HG03469 (cell line): Measurements from ENCODE around the gene GNAS-AS1.

ENCODE experiments used
- ATAC-seq: cut with Tn5 transposase; IDR thresholded peaks from one replicate; pipeline ENCODE4 v1.9.1; 2021; ENCODE audit warnings: mild to moderate bottlenecking, moderate library complexity, moderate number of reproducible peaks; ENCODE audit not compliant: unreplicated experiment

GNAS-AS1 gene

DNA sequence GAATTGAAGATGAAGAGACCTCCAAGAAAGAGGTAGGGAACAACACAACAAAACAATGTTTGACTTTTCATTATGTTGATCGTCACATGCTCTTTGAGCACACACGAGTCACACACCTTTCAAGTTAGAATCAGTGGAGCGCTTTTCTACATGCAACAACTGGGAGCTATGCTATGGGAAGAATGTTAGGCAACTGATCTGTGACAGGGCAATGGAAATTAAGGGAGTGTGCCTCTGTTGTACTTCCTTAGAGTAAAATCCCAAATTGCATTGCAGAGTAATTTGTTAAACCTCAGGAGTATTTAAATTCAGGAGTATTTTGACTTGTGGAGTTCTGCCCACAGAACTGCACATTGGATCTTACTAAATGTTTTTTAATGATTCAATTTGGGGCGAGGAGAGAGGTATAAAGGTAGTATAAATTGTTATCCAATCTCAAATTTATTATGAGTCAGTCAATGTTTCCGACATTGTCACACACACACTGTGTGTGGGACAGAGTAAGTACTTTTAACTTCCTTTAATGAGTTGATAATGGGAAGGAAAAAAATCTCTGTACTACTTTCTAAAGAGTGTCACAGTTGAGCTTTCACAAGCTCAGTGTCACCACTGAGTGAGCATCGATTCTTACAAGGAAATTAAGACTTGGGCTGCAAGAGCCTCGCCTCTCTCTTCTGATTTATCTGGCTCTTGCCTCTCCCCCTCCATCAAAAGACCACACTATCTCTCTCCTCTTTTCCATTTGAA is 12.5 kb upstream of the GNAS-AS1 start:
- ATAC-seq: no peak

DNA sequence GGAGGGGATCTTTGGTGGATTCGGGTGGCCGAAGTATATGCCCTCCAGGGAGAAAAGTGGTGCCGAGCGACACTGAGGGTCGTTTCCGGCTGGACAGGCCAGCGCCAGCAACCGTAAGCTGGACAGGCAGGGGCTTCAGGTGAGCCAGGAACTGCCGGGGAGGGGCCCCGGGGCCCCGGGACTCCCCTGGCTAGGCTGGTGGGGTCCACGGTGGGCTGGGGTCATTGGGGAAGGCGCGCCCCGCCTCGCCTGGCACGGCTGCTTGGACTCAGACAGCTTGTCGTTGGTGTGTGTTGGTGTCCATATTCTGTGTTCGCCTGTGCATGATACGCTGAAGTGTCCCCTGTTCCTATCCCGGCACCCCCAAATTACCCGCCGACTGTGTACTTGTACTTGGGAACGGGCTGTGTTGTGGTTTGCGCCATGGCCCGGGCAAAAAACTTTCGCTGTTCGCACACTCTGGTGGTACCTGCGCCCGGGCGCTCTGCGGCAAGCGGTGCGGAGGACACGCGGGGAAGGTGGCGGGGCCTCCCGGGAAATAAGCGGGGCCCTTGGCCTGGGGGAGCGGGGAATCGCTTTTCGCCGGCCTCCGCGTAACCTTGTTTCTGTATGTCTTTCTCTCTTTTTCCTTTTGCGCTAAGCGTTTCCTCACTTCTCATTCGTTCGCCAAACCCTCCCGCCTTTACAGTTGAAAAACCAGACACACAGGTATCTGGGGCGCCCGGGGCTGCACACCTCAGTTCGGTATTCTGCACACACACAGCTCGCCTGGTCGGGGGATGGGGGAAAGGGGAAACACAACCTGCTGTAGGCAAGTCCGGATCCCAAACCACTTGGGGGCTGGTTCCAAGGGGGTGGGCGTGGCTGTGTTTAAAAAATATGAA is 5.0 kb upstream of the GNAS-AS1 start:
- ATAC-seq: no peak

DNA sequence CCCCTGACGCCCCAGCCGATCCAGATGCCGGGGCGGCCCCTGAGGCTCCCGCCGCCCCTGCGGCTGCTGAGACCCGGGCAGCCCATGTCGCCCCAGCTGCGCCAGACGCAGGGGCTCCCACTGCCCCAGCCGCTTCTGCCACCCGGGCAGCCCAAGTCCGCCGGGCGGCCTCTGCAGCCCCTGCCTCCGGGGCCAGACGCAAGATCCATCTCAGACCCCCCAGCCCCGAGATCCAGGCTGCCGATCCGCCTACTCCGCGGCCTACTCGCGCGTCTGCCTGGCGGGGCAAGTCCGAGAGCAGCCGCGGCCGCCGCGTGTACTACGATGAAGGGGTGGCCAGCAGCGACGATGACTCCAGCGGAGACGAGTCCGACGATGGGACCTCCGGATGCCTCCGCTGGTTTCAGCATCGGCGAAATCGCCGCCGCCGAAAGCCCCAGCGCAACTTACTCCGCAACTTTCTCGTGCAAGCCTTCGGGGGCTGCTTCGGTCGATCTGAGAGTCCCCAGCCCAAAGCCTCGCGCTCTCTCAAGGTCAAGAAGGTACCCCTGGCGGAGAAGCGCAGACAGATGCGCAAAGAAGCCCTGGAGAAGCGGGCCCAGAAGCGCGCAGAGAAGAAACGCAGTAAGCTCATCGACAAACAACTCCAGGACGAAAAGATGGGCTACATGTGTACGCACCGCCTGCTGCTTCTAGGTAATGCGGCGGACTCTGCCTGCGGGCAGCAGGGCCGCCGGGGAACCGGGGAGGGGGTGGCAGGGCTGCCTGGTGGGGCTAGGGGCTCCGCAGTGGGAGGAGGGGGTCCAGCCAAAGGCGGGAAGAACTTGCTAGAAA is 4.2 kb upstream of the GNAS-AS1 start:
- no peak for ATAC-seq

DNA sequence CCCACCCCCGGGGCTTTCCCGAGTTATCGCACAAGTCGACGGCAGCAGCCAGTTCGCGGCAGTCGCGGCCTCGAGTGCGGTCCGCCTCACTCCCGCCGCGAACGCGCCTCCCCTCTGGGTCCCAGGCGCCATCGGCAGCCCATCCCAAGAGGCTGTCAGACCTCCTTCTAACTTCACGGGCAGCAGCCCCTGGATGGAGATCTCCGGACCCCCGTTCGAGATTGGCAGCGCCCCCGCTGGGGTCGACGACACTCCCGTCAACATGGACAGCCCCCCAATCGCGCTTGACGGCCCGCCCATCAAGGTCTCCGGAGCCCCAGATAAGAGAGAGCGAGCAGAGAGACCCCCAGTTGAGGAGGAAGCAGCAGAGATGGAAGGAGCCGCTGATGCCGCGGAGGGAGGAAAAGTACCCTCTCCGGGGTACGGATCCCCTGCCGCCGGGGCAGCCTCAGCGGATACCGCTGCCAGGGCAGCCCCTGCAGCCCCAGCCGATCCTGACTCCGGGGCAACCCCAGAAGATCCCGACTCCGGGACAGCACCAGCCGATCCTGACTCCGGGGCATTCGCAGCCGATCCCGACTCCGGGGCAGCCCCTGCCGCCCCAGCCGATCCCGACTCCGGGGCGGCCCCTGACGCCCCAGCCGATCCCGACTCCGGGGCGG is 3.4 kb upstream of the GNAS-AS1 start:
- no peak for ATAC-seq

DNA sequence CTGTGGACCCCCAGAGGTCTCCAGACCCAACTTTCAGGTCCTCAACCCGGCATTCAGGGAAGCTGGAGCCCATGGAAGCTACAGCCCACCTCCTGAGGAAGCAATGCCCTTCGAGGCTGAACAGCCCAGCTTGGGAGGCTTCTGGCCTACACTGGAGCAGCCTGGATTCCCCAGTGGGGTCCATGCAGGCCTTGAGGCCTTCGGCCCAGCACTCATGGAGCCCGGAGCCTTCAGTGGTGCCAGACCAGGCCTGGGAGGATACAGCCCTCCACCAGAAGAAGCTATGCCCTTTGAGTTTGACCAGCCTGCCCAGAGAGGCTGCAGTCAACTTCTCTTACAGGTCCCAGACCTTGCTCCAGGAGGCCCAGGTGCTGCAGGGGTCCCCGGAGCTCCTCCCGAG is 2.8 kb upstream of the GNAS-AS1 start:
- no peak for ATAC-seq

DNA sequence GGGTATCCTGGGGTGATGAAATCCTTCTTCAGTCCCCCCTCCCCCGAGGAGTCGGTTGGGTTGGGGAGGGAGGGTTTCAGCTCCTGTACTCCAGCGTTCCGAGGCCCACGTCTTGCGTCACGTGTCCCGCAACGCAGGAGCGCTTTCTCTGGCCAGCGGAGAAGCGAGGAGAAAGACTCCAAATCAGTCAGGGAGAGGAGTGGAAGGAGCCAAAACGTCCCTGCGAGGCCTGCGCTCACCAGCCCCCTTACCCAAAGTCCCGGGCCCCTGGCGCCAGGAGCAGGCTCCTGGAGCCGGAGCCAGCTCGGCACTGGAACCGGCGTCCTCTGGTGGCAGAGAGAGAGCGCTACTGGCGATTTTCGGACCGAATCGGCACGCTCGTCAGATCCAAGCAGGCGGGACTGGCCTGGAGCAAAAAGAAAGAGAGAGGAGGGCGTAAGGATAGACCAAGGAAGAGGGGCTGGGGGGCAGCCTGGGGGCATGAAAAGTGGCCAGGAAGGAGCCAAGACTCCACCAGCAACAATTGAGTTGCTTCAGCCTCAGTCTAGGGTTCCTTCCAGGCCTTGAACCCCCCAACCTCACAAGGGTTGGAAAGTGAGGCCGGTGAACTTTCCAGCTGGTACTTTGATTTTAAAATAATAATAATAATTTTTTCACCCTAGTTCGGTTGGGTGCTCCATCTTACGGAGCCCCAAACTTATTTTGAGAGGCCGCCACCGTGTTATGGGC is 2.0 kb upstream of the GNAS-AS1 start, which contains the start of gene GNAS:
Gene GNAS, plus strand, starts transcription at position 174 of the 729 bp plus-strand sequence.
- ATAC-seq: no peak

DNA sequence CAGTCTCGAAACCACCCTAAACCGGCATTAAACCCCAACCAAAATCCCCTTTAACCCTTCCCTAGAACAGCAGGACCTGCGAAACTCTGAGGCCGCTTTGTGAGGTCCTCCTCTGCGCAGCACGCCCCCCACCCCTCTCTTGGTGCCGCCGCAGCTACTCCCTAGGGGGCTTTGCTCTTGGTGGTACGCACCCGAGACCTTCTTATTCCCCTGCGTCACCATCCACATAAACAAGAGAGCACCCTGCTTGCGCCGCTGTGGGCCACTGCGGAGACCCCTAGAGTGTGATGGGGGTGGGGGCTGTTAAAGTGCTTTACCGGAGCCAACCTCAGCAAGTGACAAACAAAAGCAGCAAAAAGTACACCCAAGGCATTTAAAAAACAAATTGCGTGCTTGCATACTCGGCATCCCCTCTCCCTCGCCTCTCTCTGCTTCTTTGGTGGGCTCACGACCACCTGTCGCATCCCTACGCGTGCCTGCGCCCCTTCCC is 1.3 kb upstream of the GNAS-AS1 start:
- no peak for ATAC-seq

DNA sequence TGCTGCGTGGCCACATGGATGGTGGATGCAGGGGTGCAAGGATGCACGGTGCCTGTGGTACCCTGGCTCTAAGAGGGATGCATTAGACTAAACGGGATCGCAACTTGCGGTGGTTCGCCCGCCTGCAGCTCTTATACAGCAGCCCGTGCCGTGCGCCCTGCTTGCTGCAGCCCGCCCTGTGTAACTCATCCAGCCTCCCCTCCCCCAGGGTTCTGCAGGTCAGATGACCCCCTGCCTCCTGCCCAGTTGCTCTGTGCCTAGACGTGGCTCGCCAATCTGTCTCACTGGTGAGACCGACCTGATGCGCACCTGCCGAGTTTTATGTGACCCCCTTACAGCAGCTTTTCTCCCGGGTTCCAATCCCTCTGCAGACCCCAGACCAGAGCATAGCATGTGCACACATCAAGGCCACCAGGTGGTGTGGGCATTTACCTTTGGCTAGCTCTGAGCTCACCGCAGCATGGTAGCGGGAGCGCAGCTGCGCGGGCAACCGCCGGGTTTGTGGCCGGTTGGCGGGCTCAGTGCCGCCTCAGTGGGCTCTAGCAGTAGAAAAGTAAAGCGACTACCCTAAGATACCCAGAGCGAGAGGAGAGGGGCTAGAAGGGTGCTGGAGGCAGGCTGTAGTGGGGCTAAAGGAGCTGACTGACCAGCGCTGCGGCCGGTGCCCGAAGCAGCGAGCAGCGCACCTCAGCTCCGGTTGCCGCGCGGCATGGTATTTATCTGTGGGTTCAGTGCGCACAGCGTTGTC is 693 bp upstream of the GNAS-AS1 start:
- no peak for ATAC-seq

DNA sequence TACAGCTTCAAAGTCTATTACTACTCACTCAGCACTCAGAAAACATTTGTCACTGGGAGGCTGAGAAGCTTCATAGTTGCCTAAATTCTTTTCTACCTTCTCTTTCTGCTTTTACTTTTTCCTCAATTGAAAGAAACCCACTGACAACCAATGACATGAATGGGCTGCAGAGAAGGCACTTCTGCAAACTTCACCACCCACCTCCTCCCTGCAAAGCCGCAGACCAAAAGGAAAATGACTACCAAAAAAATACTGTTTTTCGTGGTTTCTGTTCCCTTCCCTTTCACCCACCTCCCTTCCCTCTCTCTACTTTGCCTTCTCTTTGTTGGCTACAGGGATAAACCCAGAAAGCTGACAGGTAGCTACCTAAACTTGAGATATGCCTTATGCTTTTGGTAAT is 3.2 kb downstream of the GNAS-AS1 start:
- no peak for ATAC-seq

DNA sequence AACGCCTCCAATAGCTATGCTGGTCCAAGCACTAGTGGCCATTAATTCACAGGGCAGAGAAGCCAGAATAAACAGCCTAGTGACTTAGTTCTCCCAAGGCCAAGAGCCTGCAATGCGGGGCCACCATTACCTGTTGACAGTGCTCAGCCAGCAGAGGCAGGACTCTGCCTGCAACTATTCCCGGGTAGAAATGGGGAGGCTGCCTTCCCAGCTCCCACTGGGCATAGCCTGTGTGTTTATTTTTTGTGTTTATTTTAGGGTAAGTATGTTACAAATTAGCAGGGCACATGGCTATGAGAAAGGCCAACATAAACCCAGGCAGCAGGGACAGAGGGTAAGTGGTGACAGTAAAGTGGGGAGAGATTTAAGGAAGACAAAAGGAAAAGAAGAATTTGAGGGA is 5.0 kb downstream of the GNAS-AS1 start:
- ATAC-seq: no peak

DNA sequence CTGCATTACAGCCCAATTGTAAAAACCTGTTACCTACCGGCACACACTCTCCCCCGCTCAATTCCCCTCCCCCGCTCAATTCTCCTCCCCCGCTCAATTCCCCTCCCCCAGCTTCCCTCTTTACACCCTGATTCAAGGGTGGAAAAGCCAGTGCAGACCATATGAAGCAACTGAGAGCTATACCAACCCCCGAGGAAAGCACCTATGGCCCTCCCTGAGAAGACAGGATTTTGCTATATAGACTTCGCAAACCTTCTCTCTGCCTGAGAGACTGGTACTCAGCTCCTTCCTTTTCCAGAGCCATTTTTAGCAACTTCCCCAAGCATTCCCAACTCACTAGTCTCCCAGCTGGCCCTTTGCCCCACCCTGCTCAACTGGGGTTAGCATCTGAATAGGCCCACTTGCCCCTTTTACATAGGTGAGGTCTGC is 7.6 kb downstream of the GNAS-AS1 start:
- ATAC-seq: no peak

DNA sequence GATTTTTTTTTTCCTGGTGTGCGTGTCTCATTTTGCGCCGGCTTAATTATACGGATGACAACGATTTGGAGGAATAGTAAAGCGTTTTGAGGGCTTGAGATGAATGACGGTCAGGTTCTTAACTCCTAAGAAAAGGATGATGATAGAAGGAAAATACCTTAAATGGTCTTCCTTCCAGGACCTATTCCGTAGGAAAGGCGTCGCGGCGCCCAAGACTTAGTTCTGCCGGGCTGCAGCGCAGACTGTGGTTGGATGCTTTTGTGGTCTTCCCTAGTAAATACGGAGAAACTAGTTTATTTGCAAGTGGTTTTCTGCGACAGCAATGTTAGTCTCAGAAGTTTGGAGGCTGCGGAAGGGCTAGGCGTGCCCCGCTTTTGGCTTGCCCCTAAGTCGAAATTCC is 8.4 kb downstream of the GNAS-AS1 start:
- ATAC-seq: no peak

DNA sequence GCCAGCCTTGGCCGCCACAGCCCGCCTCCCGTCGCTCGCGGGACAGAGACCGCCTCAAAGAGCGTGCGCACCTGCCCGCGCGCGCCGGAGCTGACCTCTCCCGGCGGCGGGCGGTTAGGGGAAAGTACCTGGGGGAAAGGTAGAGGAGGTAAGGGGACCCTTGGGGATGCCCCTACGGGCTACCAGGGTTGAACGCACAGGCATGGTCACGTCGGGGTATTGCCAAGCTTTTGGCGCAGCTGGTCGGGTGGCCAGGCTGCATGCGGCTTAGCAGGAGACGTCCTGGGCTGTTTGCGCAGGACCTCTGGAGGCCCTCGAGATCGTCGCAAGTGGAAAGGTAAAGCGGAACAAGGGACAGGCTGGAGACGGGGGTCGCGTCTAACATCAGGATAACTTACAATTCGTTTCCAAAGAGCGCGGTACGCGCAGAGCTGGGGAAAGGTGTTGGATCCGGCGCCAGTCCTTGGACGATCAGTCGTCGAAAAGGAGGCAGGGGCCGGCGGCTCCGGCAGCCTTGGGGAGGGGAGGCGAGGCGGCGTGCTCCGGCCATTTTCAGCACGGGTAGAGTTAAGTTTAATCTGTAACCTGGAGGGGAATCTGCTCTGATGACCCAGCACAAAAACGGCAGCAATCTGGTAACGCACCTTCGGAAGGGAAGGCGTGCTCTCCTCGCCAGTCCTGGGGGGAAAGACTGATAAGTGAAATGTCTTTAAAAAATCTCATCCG is 9.0 kb downstream of the GNAS-AS1 start:
- no peak for ATAC-seq

DNA sequence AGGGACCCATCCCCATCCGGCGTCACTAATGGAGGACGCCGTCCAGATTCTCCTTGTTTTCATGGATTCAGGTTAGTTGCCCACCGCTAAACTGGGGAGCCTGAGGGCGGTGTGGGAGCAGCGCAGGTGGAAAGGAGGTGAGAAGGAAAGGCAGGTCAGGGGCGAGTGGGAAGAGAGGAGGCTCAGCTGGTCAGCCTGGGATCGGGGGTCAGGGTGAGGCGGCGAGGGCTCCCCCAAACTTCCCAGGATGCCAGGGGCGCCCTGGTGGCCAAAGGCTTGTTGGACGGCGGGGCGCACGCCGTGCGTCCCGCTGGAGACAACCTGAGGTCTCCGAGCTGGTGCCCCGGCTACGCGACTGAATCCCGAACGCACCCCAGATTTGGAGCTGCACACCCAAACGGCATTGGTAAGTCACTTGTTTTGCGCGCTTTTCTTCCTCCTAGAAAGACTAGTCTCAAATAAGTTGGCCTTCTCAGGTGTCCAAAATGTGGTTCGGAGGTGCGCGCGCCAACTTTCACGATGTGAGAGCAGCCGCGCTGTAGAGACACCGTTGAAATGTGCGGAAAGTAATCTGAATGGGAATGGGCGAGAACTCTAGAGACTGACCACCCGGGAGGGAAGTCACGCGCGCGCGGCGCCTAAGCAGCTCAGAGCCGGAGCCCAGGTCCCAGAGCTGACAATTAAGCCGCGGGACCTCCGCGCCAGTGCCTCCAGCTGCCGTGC is 9.7 kb downstream of the GNAS-AS1 start:
- ATAC-seq: no peak

DNA sequence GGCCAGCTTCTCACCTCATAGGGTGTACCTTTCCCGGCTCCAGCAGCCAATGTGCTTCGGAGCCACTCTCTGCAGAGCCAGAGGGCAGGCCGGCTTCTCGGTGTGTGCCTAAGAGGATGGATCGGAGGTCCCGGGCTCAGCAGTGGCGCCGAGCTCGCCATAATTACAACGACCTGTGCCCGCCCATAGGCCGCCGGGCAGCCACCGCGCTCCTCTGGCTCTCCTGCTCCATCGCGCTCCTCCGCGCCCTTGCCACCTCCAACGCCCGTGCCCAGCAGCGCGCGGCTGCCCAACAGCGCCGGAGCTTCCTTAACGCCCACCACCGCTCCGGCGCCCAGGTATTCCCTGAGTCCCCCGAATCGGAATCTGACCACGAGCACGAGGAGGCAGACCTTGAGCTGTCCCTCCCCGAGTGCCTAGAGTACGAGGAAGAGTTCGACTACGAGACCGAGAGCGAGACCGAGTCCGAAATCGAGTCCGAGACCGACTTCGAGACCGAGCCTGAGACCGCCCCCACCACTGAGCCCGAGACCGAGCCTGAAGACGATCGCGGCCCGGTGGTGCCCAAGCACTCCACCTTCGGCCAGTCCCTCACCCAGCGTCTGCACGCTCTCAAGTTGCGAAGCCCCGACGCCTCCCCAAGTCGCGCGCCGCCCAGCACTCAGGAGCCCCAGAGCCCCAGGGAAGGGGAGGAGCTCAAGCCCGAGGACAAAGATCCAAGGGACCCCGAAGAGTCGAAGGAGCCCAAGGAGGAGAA is 10.5 kb downstream of the GNAS-AS1 start:
- ATAC-seq: no peak

DNA sequence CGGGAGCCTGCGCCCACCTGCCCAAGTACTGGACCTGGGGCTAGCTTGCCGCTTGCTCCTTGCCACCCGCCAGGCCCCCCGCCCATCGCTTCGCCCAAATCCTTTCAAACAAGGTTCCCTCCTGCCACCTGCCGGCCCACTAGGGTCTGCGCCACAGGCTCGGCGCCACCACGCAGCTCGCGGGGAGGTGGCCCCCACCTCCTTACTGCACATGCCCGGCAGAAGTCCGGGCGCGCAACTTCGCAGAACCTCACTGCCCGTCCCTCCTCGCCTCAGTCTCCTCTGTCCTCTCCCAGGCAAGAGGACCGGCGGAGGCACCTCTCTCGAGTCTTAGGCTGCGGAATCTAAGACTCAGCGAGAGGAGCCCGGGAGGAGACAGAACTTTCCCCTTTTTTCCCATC is 11.2 kb downstream of the GNAS-AS1 start:
- ATAC-seq: no peak

DNA sequence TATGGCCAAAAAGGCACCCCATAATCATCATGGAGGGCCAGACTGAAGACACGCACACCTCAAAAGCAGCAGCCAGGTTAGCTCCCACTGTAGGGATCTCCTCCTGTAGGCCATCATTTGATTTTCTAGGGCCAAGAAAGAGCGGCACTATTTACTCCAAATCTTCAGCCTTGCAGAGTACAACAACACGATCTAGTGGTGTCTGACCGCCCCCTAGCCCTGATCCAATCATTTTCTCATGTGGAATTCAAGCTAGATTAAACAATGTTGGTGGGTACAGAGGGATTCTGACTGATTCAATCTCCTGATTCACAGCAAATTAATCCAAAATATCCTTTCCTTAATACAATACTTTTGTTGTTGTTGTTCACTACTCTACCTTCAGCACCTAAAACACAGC is 12.5 kb downstream of the GNAS-AS1 start:
- no peak for ATAC-seq
